ENCODE measurements around the gene LMAN1. TPM values are rescaled to one million over a fixed set of nuclear protein-coding genes. Genes with fewer than 3 reads are reported as not detected.

LMAN1 gene
- total and polyA plus RNA-seq, 2 donors (not counting 3 experiments of a cell fraction or from before 2014, with no cell fraction given) = 43.8 to 92.5 TPM

DNA sequence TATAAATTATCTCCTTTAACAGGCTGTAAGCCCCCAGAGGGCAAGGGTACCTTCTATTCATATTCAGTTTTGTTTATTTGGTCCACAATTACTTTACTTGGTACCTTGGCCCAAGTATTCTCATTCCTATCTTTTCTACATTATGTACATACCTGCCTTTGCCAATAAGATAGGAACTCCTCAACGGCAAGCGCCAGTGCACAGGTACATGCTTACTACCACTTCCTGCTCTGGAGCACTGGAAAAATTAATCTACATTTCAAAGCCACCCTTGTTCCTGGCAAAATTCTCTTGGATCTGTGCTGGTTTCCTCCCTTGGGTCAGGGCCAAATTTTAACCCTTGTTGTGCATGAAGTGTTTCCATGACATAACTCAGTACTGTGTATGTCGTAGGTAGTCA is 34.3 kb upstream of the LMAN1 start:
- dilution Hi-C loops (cut with MboI; ENCODE audit: extremely low pct_ligation_motif_present, low sequenced_read_pairs) (no loop called here), intact Hi-C loops (cut with micrococcal nuclease) (no loop called here)
- no peak overlapping the region for H3K4me2 ChIP-seq (ENCODE audit: insufficient read depth, low read length)
- no peak overlapping the region for H3K4me3 ChIP-seq (replicated peaks in 1 of 3; ENCODE audit: insufficient read depth in 1 of 3, low read depth in 1 of 3, low read length in 3 of 3)
- no peaks in the 10 kb centered on the region for H3K9me3 ChIP-seq (replicated peaks; ENCODE audit: control insufficient read depth, insufficient read depth, low read length)
- CTCF ChIA-PET = interaction anchor here (2.3 kb wide), 1 partner anchor 9 kb away, joined by 9 read pairs; no protein-coding TSS in a partner anchor
- BruUV-seq (replicated peaks) = no TSS peak
- H2AFZ ChIP-seq (ENCODE audit: low read depth, low read length) = no peak overlapping the region
- no peak for TF ChIP-seq JUN (IDR thresholded peaks at IDR 0.05; ENCODE audit: borderline replicate concordance, insufficient read depth, insufficient read length, low read depth)
- TF ChIP-seq EZH2 (IDR thresholded peaks at IDR 0.05; ENCODE audit: borderline replicate concordance, low read depth, low read length, severe bottlenecking) = no peak
- DNase-seq (ENCODE audit: low read depth, low spot score) (no peak), FAIRE-seq (no peak)
- no peaks in the 10 kb centered on the region for H3K79me2 ChIP-seq (ENCODE audit: control insufficient read depth, insufficient read depth, low read length)
- H3K4me1 ChIP-seq (ENCODE audit: control insufficient read depth, extremely low read depth, insufficient read depth, low read length) = no peaks in the 10 kb centered on the region
- H3K36me3 ChIP-seq (ENCODE audit: control insufficient read depth in 2 of 2, extremely low read depth in 1 of 2, insufficient read depth in 2 of 2, low read length in 2 of 2) = no peaks in the 10 kb centered on the region
- POLR2A ChIA-PET = no interaction called here
- no peaks in the 10 kb centered on the region for H3K9me1 ChIP-seq (replicated peaks; ENCODE audit: control insufficient read depth, extremely low read depth, insufficient read depth, low read length)
- H3K9ac ChIP-seq (replicated peaks; ENCODE audit: extremely low read depth, insufficient read depth, low read length) = no peak overlapping the region
- H3K27me3 ChIP-seq (ENCODE audit: control insufficient read depth in 2 of 2, insufficient read depth in 2 of 2, low read length in 2 of 2) = peaks cover 0 to under 1% of the 10 kb centered on the region in 2 experiments
- H4K20me1 ChIP-seq (replicated peaks; ENCODE audit: control insufficient read depth, extremely low read depth, insufficient read depth, low read length) = no peaks in the 10 kb centered on the region
- H3K27ac ChIP-seq (ENCODE audit: insufficient read depth, low read depth, low read length) = no peak overlapping the region

GRCh38 chr18:59388817-59389216 is 29.8 kb upstream of the LMAN1 start:
- H3K27ac ChIP-seq (ENCODE audit: insufficient read depth, low read depth, low read length) = no peak overlapping the region
- no peaks in the 10 kb centered on the region for H3K36me3 ChIP-seq (ENCODE audit: control insufficient read depth in 2 of 2, extremely low read depth in 1 of 2, insufficient read depth in 2 of 2, low read length in 2 of 2)
- no peaks in the 10 kb centered on the region for H4K20me1 ChIP-seq (replicated peaks; ENCODE audit: control insufficient read depth, extremely low read depth, insufficient read depth, low read length)
- no peak overlapping the region for H3K9ac ChIP-seq (replicated peaks; ENCODE audit: extremely low read depth, insufficient read depth, low read length)
- DNase-seq (ENCODE audit: low read depth, low spot score) (no peak), FAIRE-seq (no peak)
- dilution Hi-C loops (cut with MboI; ENCODE audit: extremely low pct_ligation_motif_present, low sequenced_read_pairs) (no loop called here), intact Hi-C loops (cut with micrococcal nuclease) (no loop called here)
- CTCF ChIA-PET = interaction anchor here (0.9 to 2.2 kb wide), 5 partner anchors 14 to 140 kb away, joined by 3 to 11 read pairs (median 4); no protein-coding TSS in a partner anchor
- no peak overlapping the region for H3K4me3 ChIP-seq (replicated peaks in 1 of 3; ENCODE audit: insufficient read depth in 1 of 3, low read depth in 1 of 3, low read length in 3 of 3)
- no peaks in the 10 kb centered on the region for H3K9me3 ChIP-seq (replicated peaks; ENCODE audit: control insufficient read depth, insufficient read depth, low read length)
- H3K4me1 ChIP-seq (ENCODE audit: control insufficient read depth, extremely low read depth, insufficient read depth, low read length) = no peaks in the 10 kb centered on the region
- peaks cover 0 to 7% of the 10 kb centered on the region in 2 experiments for H3K27me3 ChIP-seq (ENCODE audit: control insufficient read depth in 2 of 2, insufficient read depth in 2 of 2, low read length in 2 of 2)
- TF ChIP-seq, protein P1, sequence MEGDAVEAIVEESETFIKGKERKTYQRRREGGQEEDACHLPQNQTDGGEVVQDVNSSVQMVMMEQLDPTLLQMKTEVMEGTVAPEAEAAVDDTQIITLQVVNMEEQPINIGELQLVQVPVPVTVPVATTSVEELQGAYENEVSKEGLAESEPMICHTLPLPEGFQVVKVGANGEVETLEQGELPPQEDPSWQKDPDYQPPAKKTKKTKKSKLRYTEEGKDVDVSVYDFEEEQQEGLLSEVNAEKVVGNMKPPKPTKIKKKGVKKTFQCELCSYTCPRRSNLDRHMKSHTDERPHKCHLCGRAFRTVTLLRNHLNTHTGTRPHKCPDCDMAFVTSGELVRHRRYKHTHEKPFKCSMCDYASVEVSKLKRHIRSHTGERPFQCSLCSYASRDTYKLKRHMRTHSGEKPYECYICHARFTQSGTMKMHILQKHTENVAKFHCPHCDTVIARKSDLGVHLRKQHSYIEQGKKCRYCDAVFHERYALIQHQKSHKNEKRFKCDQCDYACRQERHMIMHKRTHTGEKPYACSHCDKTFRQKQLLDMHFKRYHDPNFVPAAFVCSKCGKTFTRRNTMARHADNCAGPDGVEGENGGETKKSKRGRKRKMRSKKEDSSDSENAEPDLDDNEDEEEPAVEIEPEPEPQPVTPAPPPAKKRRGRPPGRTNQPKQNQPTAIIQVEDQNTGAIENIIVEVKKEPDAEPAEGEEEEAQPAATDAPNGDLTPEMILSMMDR (IDR thresholded peaks at IDR 0.05; ENCODE audit: extremely low read depth in 1 of 2, insufficient read depth in 1 of 2, low read depth in 1 of 2, low read length in 2 of 2) = no peak
- no peak for TF ChIP-seq JUN (IDR thresholded peaks at IDR 0.05; ENCODE audit: borderline replicate concordance, insufficient read depth, insufficient read length, low read depth)
- no peak for TF ChIP-seq POLR2A (IDR thresholded peaks at IDR 0.05; ENCODE audit: low read depth, low read length)
- no peak for TF ChIP-seq FOS (IDR thresholded peaks at IDR 0.05; ENCODE audit: borderline replicate concordance, insufficient read depth, low read length)
- no peak for TF ChIP-seq POLR2AphosphoS5 (IDR thresholded peaks at IDR 0.05; ENCODE audit: insufficient read depth, low read depth, low read length)
- TF ChIP-seq GATA2 (IDR thresholded peaks at IDR 0.05; ENCODE audit: insufficient read depth, insufficient read length, low read depth, low read length) = no peak
- TF ChIP-seq, protein P2, sequence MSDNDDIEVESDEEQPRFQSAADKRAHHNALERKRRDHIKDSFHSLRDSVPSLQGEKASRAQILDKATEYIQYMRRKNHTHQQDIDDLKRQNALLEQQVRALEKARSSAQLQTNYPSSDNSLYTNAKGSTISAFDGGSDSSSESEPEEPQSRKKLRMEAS (IDR thresholded peaks at IDR 0.05; ENCODE audit: insufficient read depth, insufficient read length) = no peak
- POLR2A ChIA-PET = no interaction called here
- no peaks in the 10 kb centered on the region for H3K9me1 ChIP-seq (replicated peaks; ENCODE audit: control insufficient read depth, extremely low read depth, insufficient read depth, low read length)
- no peak overlapping the region for H3K4me2 ChIP-seq (ENCODE audit: insufficient read depth, low read length)
- no peaks in the 10 kb centered on the region for H3K79me2 ChIP-seq (ENCODE audit: control insufficient read depth, insufficient read depth, low read length)
- no TSS peak for BruUV-seq (replicated peaks)
- H2AFZ ChIP-seq (ENCODE audit: low read depth, low read length) = no peak overlapping the region

Measured in endothelial cell of umbilical vein (primary cell).